ENCODE measurements around the gene SIGLEC7. TPM values are rescaled to one million over a fixed set of nuclear protein-coding genes. Genes with fewer than 3 reads are reported as not detected.

Gene SIGLEC7
- total RNA-seq: under 1 TPM in 1 of 3 donors, not detected in 2; 0.16 TPM

DNA sequence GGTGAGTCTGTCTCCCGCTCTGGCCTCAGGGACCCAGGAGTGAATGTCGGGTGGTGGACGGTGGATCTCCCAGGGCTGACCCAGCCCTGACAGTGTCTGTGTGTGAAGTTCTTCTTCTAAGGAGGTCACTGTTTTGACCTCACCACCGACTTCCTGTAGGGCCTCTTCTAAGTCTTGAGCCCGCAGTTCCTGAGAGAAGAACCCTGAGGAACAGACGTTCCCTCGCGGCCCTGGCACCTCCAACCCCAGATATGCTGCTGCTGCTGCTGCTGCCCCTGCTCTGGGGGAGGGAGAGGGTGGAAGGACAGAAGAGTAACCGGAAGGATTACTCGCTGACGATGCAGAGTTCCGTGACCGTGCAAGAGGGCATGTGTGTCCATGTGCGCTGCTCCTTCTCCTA, at the start of gene SIGLEC7:
Gene SIGLEC7, plus strand, starts transcription at position 183 of the 400 bp plus-strand sequence. Its CDS starts 69 bp downstream, at position 252.
- DNase-seq: no peak
- ATAC-seq: no peak
- Mint-ChIP-seq H3K4me1 (ENCODE audit: low read depth) (peaks cover 13% of the 10 kb centered on the region), H3K4me3 (peak within 1 kb of the TSS; percentile 31), H3K36me3 (ENCODE audit: insufficient read depth) (no peaks in the 10 kb centered on the region), H3K9me3 (no peaks in the 10 kb centered on the region), H3K27me3 (ENCODE audit: low read depth) (peaks cover 7% of the 10 kb centered on the region)

DNA sequence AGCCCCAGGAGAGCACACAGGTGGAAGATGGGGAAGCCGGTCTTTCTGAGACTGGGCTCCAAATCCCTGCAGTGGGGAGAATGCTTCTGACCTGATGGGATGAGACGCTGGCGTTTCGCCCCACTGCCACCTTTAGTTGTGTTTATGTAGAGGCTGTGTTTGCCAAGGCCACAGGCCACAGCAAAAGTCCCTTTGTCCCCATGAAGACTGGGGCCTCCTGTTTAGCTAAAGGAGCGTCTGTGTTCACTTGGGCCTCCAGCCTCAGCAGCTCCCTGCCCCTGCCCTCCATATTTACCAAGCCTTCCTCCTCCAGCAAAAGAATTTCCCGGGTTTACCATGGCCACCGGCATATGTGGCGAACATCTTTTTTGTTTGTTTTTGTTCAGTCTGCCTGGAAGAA, 49.0 kb upstream of the SIGLEC7 start:
- H3K36me3 Mint-ChIP-seq (ENCODE audit: insufficient read depth): peaks cover 10% of the 10 kb centered on the region
- ATAC-seq (no peak), DNase-seq (no peak)
- H3K4me3 Mint-ChIP-seq: no peak overlapping the region
- peaks cover 10% of the 10 kb centered on the region for H3K4me1 Mint-ChIP-seq (ENCODE audit: low read depth)
- H3K9me3 Mint-ChIP-seq: no peaks in the 10 kb centered on the region
- H3K27me3 Mint-ChIP-seq (ENCODE audit: low read depth): no peaks in the 10 kb centered on the region

DNA sequence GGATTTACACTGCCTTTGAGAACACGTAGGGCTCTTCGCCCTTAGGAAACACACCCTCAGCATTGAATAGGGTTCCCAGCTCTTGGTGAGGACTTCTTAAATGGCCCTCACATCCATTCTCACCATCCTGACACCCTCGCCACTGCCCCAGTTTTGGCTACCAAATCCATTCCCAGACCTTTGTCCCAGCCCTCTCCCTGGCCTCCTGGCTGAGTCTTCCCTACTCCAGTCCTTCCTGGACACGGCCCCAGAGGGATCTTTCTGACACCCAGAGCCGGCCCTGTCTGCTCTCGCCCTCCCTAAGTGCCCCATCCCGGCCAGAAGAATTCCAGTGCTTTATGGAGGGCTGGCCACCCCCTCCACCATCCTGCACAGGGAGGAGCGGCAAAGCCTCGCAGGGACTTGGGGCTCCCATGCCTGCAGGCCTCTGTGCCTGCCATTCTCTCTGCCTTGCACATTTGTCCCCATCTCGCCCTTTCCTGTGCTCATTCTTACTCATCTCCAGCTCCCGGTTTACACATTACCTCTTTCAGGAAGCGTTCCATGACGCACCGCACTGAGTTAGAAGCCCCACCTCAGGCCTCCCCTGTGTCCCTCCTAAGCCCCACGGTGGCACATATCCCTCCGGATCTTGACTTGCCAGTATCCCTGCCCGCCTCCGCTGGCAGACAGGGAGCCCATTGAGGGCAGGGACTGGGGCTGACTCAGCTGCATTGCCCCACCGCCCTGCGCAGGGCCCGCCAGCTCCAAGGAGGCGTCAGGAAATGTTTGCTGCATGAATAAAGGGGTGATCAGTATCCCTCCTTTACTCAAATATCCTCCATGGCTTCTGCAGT, 48.4 kb upstream of the SIGLEC7 start:
- peaks cover 10% of the 10 kb centered on the region for H3K36me3 Mint-ChIP-seq (ENCODE audit: insufficient read depth)
- DNase-seq: no peak
- ATAC-seq: no peak
- H3K9me3 Mint-ChIP-seq: no peaks in the 10 kb centered on the region
- no peak overlapping the region for H3K4me3 Mint-ChIP-seq
- H3K27me3 Mint-ChIP-seq (ENCODE audit: low read depth): no peaks in the 10 kb centered on the region
- peaks cover 10% of the 10 kb centered on the region for H3K4me1 Mint-ChIP-seq (ENCODE audit: low read depth)

DNA sequence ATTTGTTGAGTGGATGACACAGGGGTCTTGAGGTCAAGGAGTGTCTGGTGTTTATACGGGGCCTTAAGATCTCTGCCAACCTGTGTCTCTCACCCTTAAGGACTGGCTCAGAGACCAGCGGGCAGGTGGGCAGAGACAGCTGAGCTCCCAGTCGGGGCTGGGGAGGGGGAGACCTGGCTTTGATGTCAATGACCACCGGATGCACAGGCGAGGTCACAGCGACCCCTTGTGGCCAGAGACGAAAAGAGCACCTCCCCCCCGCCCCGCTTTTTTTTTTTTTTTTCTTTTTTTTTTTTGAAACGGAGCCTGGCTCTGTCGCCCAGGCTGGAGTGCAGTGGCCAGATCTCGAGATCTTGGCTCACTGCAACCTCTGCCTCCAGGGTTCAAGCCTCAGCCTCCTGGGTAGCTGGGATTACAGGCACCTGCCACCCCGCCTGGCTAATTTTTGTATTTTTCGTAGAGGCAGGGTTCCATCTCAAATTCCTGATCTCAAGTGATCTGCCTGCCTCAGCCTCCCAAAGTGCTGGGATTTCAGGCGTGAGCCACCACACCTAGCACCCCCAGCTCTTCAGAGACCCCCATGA, 47.3 kb upstream of the SIGLEC7 start:
- Mint-ChIP-seq H3K9me3 (no peaks in the 10 kb centered on the region), H3K4me3 (no peak overlapping the region), H3K4me1 (ENCODE audit: low read depth) (peaks cover 12% of the 10 kb centered on the region), H3K27me3 (ENCODE audit: low read depth) (no peaks in the 10 kb centered on the region), H3K36me3 (ENCODE audit: insufficient read depth) (peaks cover 14% of the 10 kb centered on the region)
- ATAC-seq: no peak
- no peak for DNase-seq

DNA sequence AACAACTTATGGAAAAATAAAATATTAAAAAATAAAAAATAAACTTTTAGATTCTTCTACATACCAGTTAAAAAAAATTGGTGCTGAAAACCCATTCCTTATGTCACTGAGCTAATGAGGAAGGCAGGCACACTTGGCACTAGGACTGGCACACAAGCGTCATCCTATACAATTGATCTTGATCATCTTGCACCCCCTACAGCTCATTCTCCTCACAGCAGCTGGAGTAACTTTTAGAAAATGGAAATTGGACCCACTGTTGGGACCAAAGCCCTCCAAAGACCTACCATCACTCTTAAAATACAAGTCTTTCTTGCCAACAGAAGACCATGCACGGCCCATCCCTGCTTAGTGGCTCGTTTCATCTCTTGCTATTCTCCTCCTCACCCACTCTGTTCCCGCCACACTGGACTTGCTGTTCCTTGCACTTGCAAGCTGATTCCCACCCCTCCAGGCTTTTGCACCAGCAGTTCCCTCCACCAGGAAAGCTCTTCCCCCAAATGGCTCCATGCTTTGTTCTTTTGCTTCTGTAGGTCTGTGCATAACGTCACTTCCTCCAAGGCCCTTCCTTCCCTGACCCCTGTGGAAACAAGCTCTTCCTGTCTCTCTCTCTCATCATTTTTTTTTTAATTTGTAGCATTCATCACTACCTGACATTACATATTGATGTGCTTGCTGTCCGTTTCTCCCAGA, 45.5 kb upstream of the SIGLEC7 start:
- ATAC-seq: no peak
- no peak for DNase-seq
- Mint-ChIP-seq H3K4me1 (ENCODE audit: low read depth) (peaks cover 14% of the 10 kb centered on the region), H3K36me3 (ENCODE audit: insufficient read depth) (peaks cover 15% of the 10 kb centered on the region), H3K9me3 (no peaks in the 10 kb centered on the region), H3K4me3 (no peak overlapping the region), H3K27me3 (ENCODE audit: low read depth) (no peaks in the 10 kb centered on the region)

DNA sequence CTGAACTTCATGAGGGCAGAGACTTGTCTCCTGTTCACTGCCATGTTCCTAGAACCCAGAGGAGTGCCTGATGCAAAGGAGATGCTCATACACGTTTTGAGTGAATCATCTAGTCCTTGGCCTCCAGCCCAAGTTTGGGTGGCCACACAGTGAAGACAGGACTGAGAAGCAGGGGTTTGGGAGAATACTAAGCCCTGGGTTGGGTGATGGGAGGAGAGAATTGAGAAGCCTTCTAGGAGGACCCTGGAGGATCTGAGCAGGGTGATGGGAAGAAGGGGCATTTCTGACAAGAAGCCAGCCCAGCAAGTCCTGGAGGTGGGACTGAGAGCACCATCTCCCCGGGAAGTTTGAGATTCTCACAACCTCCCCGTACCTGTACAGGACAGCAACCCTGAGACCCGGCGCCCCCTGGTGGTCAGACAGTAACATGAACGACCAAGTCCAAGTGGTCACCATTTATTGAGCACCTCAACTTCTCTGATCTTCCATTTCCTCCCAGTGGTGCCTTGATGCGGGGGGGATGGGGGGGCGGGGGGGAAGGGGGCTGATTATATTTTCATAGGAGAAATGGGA, 44.8 kb upstream of the SIGLEC7 start:
- ATAC-seq (peak; percentile 47 to 55), DNase-seq (peak; percentile 70)
- Mint-ChIP-seq H3K4me3 (no peak overlapping the region), H3K4me1 (ENCODE audit: low read depth) (peaks cover 18% of the 10 kb centered on the region), H3K27me3 (ENCODE audit: low read depth) (no peaks in the 10 kb centered on the region), H3K9me3 (no peaks in the 10 kb centered on the region), H3K36me3 (ENCODE audit: insufficient read depth) (peaks cover 17% of the 10 kb centered on the region)

DNA sequence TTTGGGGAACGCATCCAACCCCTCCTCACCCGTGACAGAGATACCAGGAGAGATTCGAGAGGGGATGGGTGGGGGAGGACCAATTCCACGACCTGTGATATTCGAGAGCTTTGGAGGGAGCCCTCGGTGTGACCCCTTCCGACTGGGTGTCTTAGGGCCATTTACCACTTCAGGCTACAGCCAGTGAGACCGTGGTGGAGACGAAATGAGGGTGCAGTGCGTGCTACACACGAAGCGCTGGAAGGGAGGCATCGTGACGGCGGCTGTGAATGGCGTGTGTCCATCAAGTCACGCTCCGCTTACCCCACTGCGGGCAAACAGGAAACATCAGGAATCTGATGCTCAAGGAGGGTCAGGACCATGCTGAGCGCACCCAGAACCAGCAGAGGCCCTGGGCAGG, 44.3 kb upstream of the SIGLEC7 start:
- peaks cover 22% of the 10 kb centered on the region for H3K4me1 Mint-ChIP-seq (ENCODE audit: low read depth)
- ATAC-seq: no peak
- H3K36me3 Mint-ChIP-seq (ENCODE audit: insufficient read depth): peaks cover 22% of the 10 kb centered on the region
- no peak for DNase-seq
- no peaks in the 10 kb centered on the region for H3K27me3 Mint-ChIP-seq (ENCODE audit: low read depth)
- no peak overlapping the region for H3K4me3 Mint-ChIP-seq
- H3K9me3 Mint-ChIP-seq: no peaks in the 10 kb centered on the region

DNA sequence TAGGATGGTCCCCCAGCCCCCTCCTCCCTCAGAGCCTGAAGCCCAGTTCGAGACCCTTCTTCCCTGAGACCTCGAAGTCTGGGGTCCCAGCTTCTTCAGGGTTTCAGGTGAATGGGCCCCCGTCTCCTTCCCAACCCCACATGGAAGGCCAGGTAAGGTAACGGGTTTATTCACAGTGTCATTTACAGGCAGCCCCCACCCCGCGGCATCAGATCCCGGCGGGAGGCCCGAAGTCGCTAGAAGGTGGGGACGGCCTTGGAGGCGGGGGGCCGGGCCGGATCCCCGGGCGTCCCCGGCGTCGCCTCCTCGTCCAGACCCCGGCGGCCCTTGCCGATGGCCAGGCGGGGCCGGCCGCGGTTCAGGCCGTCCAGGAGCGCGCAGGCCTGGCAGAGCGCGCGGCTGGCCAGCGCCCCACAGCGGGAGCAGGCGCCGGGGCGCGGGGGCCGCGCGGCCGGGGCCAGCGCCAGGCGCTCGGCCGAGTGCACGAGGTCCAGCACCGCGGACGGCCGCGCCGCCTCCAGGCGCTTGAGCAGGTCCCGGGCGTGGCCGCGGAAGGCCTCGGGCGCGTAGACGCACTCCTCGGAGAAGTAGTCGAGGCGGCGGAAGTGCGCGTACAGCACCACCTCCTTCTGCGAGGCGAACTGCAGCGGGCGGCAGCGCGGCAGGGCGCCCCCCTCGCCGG, 43.6 kb upstream of the SIGLEC7 start:
- no peaks in the 10 kb centered on the region for H3K9me3 Mint-ChIP-seq
- ATAC-seq: peak; percentile 64 to 76
- peaks cover 23% of the 10 kb centered on the region for H3K4me1 Mint-ChIP-seq (ENCODE audit: low read depth)
- peaks cover 26% of the 10 kb centered on the region for H3K36me3 Mint-ChIP-seq (ENCODE audit: insufficient read depth)
- H3K27me3 Mint-ChIP-seq (ENCODE audit: low read depth): no peaks in the 10 kb centered on the region
- peak; percentile 38 for DNase-seq
- H3K4me3 Mint-ChIP-seq: peak overlapping the region; percentile 40

DNA sequence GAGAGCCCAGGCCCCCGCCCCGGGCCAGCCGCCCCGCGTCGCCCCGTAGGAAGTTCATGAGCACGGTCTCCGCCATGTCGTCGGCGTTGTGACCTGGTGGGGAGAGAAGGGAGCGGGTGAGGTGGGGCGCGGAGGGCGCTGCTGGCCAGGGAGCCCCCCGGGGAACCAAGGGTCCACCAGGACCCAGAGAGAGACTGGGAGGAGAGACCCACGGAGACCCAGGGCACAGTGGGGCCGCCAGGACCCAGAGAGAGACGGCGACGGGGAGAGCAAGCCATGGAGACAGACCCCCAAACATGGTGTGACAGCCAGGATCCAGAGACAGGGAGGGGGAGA, 43.1 kb upstream of the SIGLEC7 start:
- Mint-ChIP-seq H3K4me1 (ENCODE audit: low read depth) (peaks cover 23% of the 10 kb centered on the region), H3K9me3 (no peaks in the 10 kb centered on the region), H3K36me3 (ENCODE audit: insufficient read depth) (peaks cover 30% of the 10 kb centered on the region), H3K27me3 (ENCODE audit: low read depth) (no peaks in the 10 kb centered on the region), H3K4me3 (peak overlapping the region; percentile 11)
- ATAC-seq (no peak), DNase-seq (no peak)

DNA sequence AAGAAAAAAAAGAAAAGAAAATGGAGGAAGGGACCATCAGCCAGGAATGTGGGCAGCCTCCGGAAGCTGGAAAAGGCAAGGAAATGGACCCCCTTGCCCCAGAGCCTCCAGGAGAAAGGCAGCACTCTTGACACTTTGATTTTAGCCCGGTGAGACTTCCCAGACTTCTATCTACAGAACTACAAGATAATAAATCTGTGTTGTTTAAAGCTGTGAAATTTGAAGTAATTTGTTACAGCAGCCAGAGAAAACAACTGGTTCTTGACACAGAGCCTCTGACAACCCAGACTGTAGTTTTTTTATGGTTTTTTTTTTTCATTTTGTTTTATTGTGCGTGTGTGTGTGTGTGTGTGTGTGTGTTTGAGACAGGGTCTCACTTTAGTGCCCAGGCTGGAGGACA, 41.5 kb upstream of the SIGLEC7 start:
- ATAC-seq: no peak
- Mint-ChIP-seq H3K9me3 (no peaks in the 10 kb centered on the region), H3K4me1 (ENCODE audit: low read depth) (peaks cover 30% of the 10 kb centered on the region)

DNA sequence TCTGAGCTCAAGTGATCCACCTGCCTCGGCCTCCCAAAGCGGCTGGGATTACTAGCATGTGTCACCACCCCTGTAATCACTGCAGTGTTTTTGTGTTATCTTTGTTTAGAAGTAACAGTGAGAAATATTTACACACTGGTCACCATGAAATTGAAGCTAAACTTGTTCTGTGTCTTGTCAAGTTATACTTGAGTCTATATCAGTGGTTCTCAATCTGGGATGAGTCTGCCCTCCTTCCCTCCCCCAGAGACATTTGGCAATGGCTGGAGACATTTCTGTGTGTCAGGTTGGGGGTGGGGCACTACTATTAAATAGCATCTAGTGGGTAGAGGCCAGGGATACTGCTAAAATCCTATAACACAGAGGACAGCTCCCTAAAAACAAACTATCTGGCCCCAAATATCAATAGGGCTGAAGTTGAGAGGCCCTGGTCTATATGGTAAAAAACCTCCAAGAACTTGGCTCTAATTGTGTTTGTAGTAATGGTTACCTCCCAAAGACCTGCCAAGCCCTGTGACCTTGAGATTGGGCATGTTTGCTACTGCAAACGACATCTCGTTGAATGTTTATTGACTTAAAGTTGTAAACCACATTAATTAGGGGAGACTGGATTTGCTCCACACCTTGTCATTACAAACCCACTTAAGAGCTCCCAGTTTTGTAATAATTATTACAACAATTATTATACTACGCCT, 40.8 kb upstream of the SIGLEC7 start:
- Mint-ChIP-seq H3K4me1 (ENCODE audit: low read depth) (peaks cover 36% of the 10 kb centered on the region), H3K4me3 (no peak overlapping the region), H3K36me3 (ENCODE audit: insufficient read depth) (peaks cover 38% of the 10 kb centered on the region), H3K27me3 (ENCODE audit: low read depth) (no peaks in the 10 kb centered on the region), H3K9me3 (no peaks in the 10 kb centered on the region)
- ATAC-seq (no peak), DNase-seq (no peak)

More for the DNA sequence above, 41.5 kb upstream of the SIGLEC7 start:
- no peaks in the 10 kb centered on the region for H3K27me3 Mint-ChIP-seq (ENCODE audit: low read depth)
- H3K4me3 Mint-ChIP-seq: no peak overlapping the region
- DNase-seq: no peak
- H3K36me3 Mint-ChIP-seq (ENCODE audit: insufficient read depth): peaks cover 34% of the 10 kb centered on the region

DNA sequence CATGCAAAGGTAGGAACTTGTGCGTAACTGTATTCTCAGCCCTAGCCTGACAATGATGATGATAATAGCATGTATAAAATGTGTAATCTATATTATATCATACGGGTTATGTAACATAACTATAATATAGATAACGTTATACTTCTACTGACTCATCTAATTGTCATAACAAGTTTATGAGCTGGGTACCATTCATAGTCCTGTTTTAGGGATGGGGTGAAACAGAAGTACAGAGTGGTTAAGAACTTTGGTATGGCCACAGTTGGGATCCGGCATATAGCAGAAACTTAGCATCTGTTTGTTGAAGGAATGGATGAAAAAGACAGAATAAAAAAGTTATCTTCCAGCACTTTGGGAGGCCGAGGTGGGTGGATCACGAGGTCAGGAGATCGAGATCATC, 39.1 kb upstream of the SIGLEC7 start:
- ATAC-seq: no peak
- no peak overlapping the region for H3K4me3 Mint-ChIP-seq
- no peaks in the 10 kb centered on the region for H3K9me3 Mint-ChIP-seq
- no peak for DNase-seq
- peaks cover 37% of the 10 kb centered on the region for H3K4me1 Mint-ChIP-seq (ENCODE audit: low read depth)
- H3K36me3 Mint-ChIP-seq (ENCODE audit: insufficient read depth): peaks cover 32% of the 10 kb centered on the region
- no peaks in the 10 kb centered on the region for H3K27me3 Mint-ChIP-seq (ENCODE audit: low read depth)

DNA sequence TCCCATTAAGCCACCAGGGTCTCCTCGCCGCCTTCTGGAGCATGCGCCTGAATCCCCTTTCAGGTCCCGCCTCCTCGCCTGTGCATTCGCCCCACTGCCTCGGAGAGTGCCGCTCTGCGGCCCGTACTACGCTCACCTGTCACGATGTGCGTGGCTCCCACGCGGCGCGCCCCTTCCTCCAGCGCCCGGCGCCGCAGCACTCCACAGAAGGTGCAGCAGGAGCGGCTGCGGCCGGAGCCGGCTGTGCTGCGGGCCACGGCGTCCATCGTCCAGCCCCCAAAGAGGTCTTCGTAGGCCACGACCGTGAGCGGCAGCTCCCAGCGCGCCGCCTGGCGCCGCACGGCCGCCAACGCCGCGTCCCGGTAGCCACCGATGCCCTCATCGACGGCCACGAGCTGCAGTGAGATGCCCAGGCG, 38.2 kb upstream of the SIGLEC7 start:
- ATAC-seq: no peak
- Mint-ChIP-seq H3K4me1 (ENCODE audit: low read depth) (peaks cover 45% of the 10 kb centered on the region), H3K27me3 (ENCODE audit: low read depth) (no peaks in the 10 kb centered on the region)

More for the DNA sequence above, 38.2 kb upstream of the SIGLEC7 start:
- no peaks in the 10 kb centered on the region for H3K9me3 Mint-ChIP-seq
- H3K4me3 Mint-ChIP-seq: no peak overlapping the region
- no peak for DNase-seq
- peaks cover 32% of the 10 kb centered on the region for H3K36me3 Mint-ChIP-seq (ENCODE audit: insufficient read depth)

Measured in activated T-cell treated with anti-CD3 and anti-CD28 coated beads, Interleukin-2, amount 50 U/mL, for 4 hours (primary cell).